OCI-LY3 (cell line): Measurements from ENCODE around the gene BRD1.

ENCODE experiments used
- EZH2phosphoT487 ChIP-seq: fragments of 200-600 bp; shearing (Covaris generic); IDR thresholded peaks from 2 replicates; pipeline ENCODE4 v1.6.1; 2018; ENCODE audit warnings: antibody characterized with exemption, mixed run types, low read depth
- TF ChIP-seq, protein P1 (sequence below): fragments of 200-600, 300-600 bp; sonication (generic); IDR thresholded peaks from 2 replicates; pipeline ENCODE4 v1.5.1; 2014; ENCODE audit warnings: antibody characterized with exemption, low read length, low read depth

GRCh38 chr22:49747130-49747529, 80.5 kb downstream of the BRD1 start:
- TF ChIP-seq, protein P1, sequence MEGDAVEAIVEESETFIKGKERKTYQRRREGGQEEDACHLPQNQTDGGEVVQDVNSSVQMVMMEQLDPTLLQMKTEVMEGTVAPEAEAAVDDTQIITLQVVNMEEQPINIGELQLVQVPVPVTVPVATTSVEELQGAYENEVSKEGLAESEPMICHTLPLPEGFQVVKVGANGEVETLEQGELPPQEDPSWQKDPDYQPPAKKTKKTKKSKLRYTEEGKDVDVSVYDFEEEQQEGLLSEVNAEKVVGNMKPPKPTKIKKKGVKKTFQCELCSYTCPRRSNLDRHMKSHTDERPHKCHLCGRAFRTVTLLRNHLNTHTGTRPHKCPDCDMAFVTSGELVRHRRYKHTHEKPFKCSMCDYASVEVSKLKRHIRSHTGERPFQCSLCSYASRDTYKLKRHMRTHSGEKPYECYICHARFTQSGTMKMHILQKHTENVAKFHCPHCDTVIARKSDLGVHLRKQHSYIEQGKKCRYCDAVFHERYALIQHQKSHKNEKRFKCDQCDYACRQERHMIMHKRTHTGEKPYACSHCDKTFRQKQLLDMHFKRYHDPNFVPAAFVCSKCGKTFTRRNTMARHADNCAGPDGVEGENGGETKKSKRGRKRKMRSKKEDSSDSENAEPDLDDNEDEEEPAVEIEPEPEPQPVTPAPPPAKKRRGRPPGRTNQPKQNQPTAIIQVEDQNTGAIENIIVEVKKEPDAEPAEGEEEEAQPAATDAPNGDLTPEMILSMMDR, result no peak
- no peak for TF ChIP-seq EZH2phosphoT487
